HepG2 (cell line): ENCODE data around the gene MTA2. TPM values are rescaled to one million over a fixed set of nuclear protein-coding genes. Genes with fewer than 3 reads are reported as not detected.

ENCODE experiments used
- BHLHE40 ChIP-seq: IDR thresholded peaks from 2 replicates; pipeline ENCODE4 v1.6.1; 2011; ENCODE audit warnings: low read length, improper control_type of control experiment
- CEBPB ChIP-seq: IDR thresholded peaks from 2 replicates; pipeline ENCODE4 v1.6.1; 2011; ENCODE audit warnings: low read depth, low read length, improper control_type of control experiment, borderline replicate concordance
- EEA1 ChIP-seq: sonication (generic); formaldehyde crosslinking; IDR thresholded peaks from 2 replicates; pipeline ENCODE4 v1.5.1; 2020; ENCODE audit warnings: mild to moderate bottlenecking, missing genetic modification reagents, borderline replicate concordance
- FOXM1 ChIP-seq: sonication (generic); formaldehyde crosslinking; IDR thresholded peaks from 2 replicates; pipeline ENCODE4 v1.5.0; 2020; ENCODE audit warnings: missing genetic modification reagents
- KMT2A ChIP-seq: sonication (generic); formaldehyde crosslinking; IDR thresholded peaks from 2 replicates; pipeline ENCODE4 v1.4.0; 2020; ENCODE audit warnings: missing genetic modification reagents
- MAFG ChIP-seq: sonication (generic); formaldehyde crosslinking; IDR thresholded peaks from 2 replicates; pipeline ENCODE4 v1.5.1; 2020; ENCODE audit warnings: mild to moderate bottlenecking, missing genetic modification reagents
- MXD1 ChIP-seq: sonication (generic); formaldehyde crosslinking; IDR thresholded peaks from 2 replicates; pipeline ENCODE4 v1.4.0; 2020; ENCODE audit warnings: mild to moderate bottlenecking, missing genetic modification reagents
- NPAS2 ChIP-seq: sonication (generic); formaldehyde crosslinking; IDR thresholded peaks from 2 replicates; pipeline ENCODE4 v1.8.0; 2022; ENCODE audit warnings: mild to moderate bottlenecking, missing genetic modification reagents, borderline replicate concordance
- PHF5A ChIP-seq: IDR thresholded peaks from one replicate; pipeline ENCODE4 v1.6.1; 2018; ENCODE audit warnings: low read depth, missing genetic modification reagents; ENCODE audit not compliant: unreplicated experiment
- SIN3B ChIP-seq: fragments of 150-350 bp; IDR thresholded peaks from 2 replicates; pipeline ENCODE4 v1.6.1; 2014; ENCODE audit warnings: low read length
- SMAD1 ChIP-seq: sonication (generic); formaldehyde crosslinking; IDR thresholded peaks from 2 replicates; pipeline ENCODE4 v1.4.0; 2020; ENCODE audit warnings: missing genetic modification reagents, low read depth, mild to moderate bottlenecking, borderline replicate concordance
- SMAD3 ChIP-seq: sonication (generic); formaldehyde crosslinking; IDR thresholded peaks from 2 replicates; pipeline ENCODE4 v1.4.0; 2020; ENCODE audit warnings: missing genetic modification reagents
- SNAPC5 ChIP-seq: sonication (generic); formaldehyde crosslinking; IDR thresholded peaks from 2 replicates; pipeline ENCODE4 v1.8.1; 2023; ENCODE audit warnings: mild to moderate bottlenecking, missing genetic modification reagents, borderline replicate concordance
- SPEN ChIP-seq: sonication (generic); formaldehyde crosslinking; IDR thresholded peaks from 2 replicates; pipeline ENCODE4 v1.5.1; 2020; ENCODE audit warnings: low read depth, mild to moderate bottlenecking, missing genetic modification reagents
- SRY ChIP-seq: sonication (generic); formaldehyde crosslinking; IDR thresholded peaks from 2 replicates; pipeline ENCODE4 v1.8.0; 2022; ENCODE audit warnings: mild to moderate bottlenecking, missing genetic modification reagents
- TOE1 ChIP-seq: sonication (generic); formaldehyde crosslinking; IDR thresholded peaks from 2 replicates; pipeline ENCODE4 v1.4.0; 2020; ENCODE audit warnings: mild to moderate bottlenecking, missing genetic modification reagents
- TSC22D2 ChIP-seq: sonication (generic); formaldehyde crosslinking; IDR thresholded peaks from 2 replicates; pipeline ENCODE4 v1.5.1; 2020; ENCODE audit warnings: missing genetic modification reagents, mild to moderate bottlenecking, borderline replicate concordance
- ZBTB42 ChIP-seq: sonication (generic); formaldehyde crosslinking; IDR thresholded peaks from 2 replicates; pipeline ENCODE4 v1.5.0; 2020; ENCODE audit warnings: mild to moderate bottlenecking, missing genetic modification reagents
- ZBTB8A ChIP-seq: sonication (generic); formaldehyde crosslinking; IDR thresholded peaks from 2 replicates; pipeline ENCODE4 v1.4.0; 2020; ENCODE audit warnings: mild to moderate bottlenecking, low read depth, missing genetic modification reagents, borderline replicate concordance
- ZNF17 ChIP-seq: sonication (generic); formaldehyde crosslinking; IDR thresholded peaks from 2 replicates; pipeline ENCODE4 v1.5.0; 2020; ENCODE audit warnings: mild to moderate bottlenecking, missing genetic modification reagents
- ZNF3 ChIP-seq: IDR thresholded peaks from 2 replicates; pipeline ENCODE4 v1.7.0; 2017; ENCODE audit warnings: inconsistent platforms
- ZNF451 ChIP-seq: sonication (generic); formaldehyde crosslinking; IDR thresholded peaks from 2 replicates; pipeline ENCODE4 v1.5.0; 2020; ENCODE audit warnings: mild to moderate bottlenecking, missing genetic modification reagents
- ZNF569 ChIP-seq: sonication (generic); formaldehyde crosslinking; IDR thresholded peaks from 2 replicates; pipeline ENCODE4 v1.5.0; 2020; ENCODE audit warnings: mild to moderate bottlenecking, missing genetic modification reagents, moderate library complexity, borderline replicate concordance
- ZNF790 ChIP-seq: sonication (generic); formaldehyde crosslinking; IDR thresholded peaks from 2 replicates; pipeline ENCODE4 v1.8.0; 2022; ENCODE audit warnings: missing genetic modification reagents, mild to moderate bottlenecking, borderline replicate concordance
- ZNF792 ChIP-seq: IDR thresholded peaks from 2 replicates; pipeline ENCODE4 v1.6.1; 2016
- polyA plus RNA-seq, 8 experiments: library from polyadenylated mRNA; depleted of rRNA in 3 of 8; stranded (reverse) in 7 of 8; unstranded in 1 of 8; fragments of >200 nt; fragmentation: Illumina TruSeq in 4 of 8; extraction: Trizol in 4 of 8; gene quantifications; 2 replicates each; pipeline versions ENCODE4 v1.2.1 to v1.2.3, GENCODE V29; 2011 to 2016; ENCODE audit warnings: low read depth in 4 of 8, missing spikeins in 1 of 8, mixed read lengths in 1 of 8; ENCODE audit not compliant: insufficient read depth in 1 of 8
- total RNA-seq, 5 experiments: library from RNA; depleted of rRNA; stranded (reverse); fragments of >200 nt; fragmentation: Illumina TruSeq; extraction: Trizol; gene quantifications; 2 replicates each; pipeline ENCODE4 v1.2.3, GENCODE V29; 2016; ENCODE audit warnings: low read depth in 1 of 5
- TF ChIP-seq, protein P1 (sequence below): sonication (generic); formaldehyde crosslinking; IDR thresholded peaks from 2 replicates; pipeline ENCODE4 v1.4.0; 2020; ENCODE audit warnings: missing genetic modification reagents, low read depth, mild to moderate bottlenecking, borderline replicate concordance
- TF ChIP-seq, protein P2 (sequence below): sonication (generic); formaldehyde crosslinking; IDR thresholded peaks from 2 replicates; pipeline ENCODE4 v1.4.0; 2020; ENCODE audit warnings: mild to moderate bottlenecking, low read depth, missing genetic modification reagents

Gene MTA2
- total and polyA plus RNA-seq, 2 of the 13 experiments (the other 11 are each of a cell fraction or from before 2014, with no cell fraction given), result 14.0 to 70.0 TPM

DNA sequence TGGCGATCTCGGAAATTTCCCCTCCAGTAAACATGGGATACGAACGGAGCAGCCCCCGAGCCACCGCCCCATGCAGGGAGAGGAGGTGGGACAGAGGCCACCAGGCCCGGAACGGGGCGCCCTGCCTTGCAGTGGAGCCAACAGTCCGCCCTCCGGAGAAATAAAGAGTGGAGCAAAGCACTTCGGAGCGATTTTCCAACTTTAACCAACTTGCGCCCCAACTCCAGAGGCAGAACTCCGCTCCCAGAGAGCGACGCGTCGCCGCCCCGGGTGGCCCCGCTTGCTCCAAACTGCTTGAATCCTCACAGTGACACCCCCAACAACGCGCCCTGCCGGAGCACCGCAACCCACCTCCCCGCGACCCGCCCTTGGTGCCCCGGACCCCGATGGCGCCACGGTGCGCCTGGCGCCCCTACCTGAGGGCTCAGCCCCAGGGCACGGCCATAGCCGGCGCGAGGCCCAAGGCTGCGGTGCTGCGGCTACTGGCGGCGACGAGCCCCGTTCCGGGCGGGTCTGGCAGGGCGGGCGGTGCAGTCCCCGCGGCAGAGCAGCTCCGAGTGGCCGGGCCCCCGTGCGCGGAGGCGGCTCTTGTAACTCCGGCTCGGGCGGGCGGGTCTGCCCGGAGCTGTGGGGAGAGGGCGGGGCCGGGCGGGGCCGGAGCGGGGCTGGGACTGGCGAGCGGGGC lies 55.3 kb downstream of the MTA2 start, which contains the start of gene AHNAK (continued):
- TF ChIP-seq EEA1 (CRISPR knock-in tag) (peak; percentile 68; the same call in 1 of the 2 replicates), PHF5A (no peak), BHLHE40 (no peak), ZNF17 (CRISPR knock-in tag) (no peak), ZNF790 (CRISPR knock-in tag) (no peak), ZNF569 (CRISPR knock-in tag) (no peak), TOE1 (CRISPR knock-in tag) (no peak), SMAD1 (no peak; the same call in 1 of the 2 replicates), ZBTB8A (CRISPR knock-in tag) (no peak), ZNF792 (CRISPR knock-in tag) (no peak), KMT2A (CRISPR knock-in tag) (no peak), FOXM1 (CRISPR knock-in tag) (no peak), SMAD3 (CRISPR knock-in tag) (no peak), ZBTB42 (peak; percentile 57; the same call in 1 of the 2 replicates), ZNF3 (CRISPR knock-in tag) (no peak), SRY (CRISPR knock-in tag) (no peak; the same call in 1 of the 2 replicates), NPAS2 (CRISPR knock-in tag) (no peak), SIN3B (no peak), MXD1 (no peak; the same call in 1 of the 2 replicates), TSC22D2 (CRISPR knock-in tag) (peak; percentile 46; the same call in 1 of the 2 replicates), CEBPB (no peak), MAFG (no peak), ZNF451 (CRISPR knock-in tag) (peak; percentile 81), SPEN (no peak), SNAPC5 (CRISPR knock-in tag) (no peak)
- TF ChIP-seq, protein P1, sequence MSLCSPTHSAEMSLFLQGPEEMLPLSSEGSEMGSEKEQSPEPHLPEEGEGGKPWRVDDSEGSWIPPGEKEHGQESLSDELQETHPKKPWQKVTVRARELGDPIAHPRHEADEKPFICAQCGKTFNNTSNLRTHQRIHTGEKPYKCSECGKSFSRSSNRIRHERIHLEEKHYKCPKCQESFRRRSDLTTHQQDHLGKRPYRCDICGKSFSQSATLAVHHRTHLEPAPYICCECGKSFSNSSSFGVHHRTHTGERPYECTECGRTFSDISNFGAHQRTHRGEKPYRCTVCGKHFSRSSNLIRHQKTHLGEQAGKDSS (CRISPR knock-in tag), result no peak
- TF ChIP-seq, protein P2, sequence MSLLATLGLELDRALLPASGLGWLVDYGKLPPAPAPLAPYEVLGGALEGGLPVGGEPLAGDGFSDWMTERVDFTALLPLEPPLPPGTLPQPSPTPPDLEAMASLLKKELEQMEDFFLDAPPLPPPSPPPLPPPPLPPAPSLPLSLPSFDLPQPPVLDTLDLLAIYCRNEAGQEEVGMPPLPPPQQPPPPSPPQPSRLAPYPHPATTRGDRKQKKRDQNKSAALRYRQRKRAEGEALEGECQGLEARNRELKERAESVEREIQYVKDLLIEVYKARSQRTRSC (CRISPR knock-in tag), result no peak
